Subcutaneous abdominal adipose tissue (tissue), 5 donors: Measurements from ENCODE around the gene PLCD1.

Experiments
- H3K27ac ChIP-seq: one replicate; pipeline ENCODE4 v1.7.0; 2013; ENCODE audit warnings: low read depth, mild to moderate bottlenecking, inconsistent platforms, low read length, moderate library complexity
- H3K27me3 ChIP-seq, 5 donors: one replicate each; pipeline ENCODE4 v1.7.0; 2013; ENCODE audit warnings: low read length in 5 of 5, inconsistent platforms in 1 of 5; ENCODE audit not compliant: control insufficient read depth in 5 of 5, insufficient read depth in 4 of 5
- H3K36me3 ChIP-seq, 5 donors: one replicate each; pipeline ENCODE4 v1.7.0; 2013; ENCODE audit warnings: low read length in 5 of 5; ENCODE audit not compliant: control insufficient read depth in 5 of 5, insufficient read depth in 5 of 5
- H3K4me1 ChIP-seq, 5 donors: one replicate each; pipeline ENCODE4 v1.7.0; 2013; ENCODE audit warnings: low read length in 5 of 5, mild to moderate bottlenecking in 3 of 5, moderate library complexity in 1 of 5; ENCODE audit not compliant: control insufficient read depth in 5 of 5, insufficient read depth in 5 of 5
- H3K4me3 ChIP-seq, 5 donors: one replicate each; pipeline ENCODE4 v1.7.0; 2013; ENCODE audit warnings: low read length in 5 of 5, low read depth in 1 of 5
- H3K9ac ChIP-seq, 5 donors: one replicate each; pipeline ENCODE4 v1.7.0; 2013; ENCODE audit warnings: low read length in 5 of 5, mild to moderate bottlenecking in 4 of 5, moderate library complexity in 3 of 5
- H3K9me3 ChIP-seq, 5 donors: one replicate each; pipeline ENCODE4 v1.7.0; 2013; ENCODE audit warnings: low read length in 5 of 5; ENCODE audit not compliant: control insufficient read depth in 5 of 5
- donor health status: healthy.
- donor health status: healthy.
- donor health status: healthy.
- donor health status: healthy.
- donor health status: healthy.

Gene PLCD1

GRCh38 chr3:38017445-38018295 lies 11.8 kb downstream of the PLCD1 start:
- H3K27ac ChIP-seq: no peak overlapping the region
- no peak overlapping the region for H3K9ac ChIP-seq
- H3K9me3 ChIP-seq: peaks cover 0 to 14% (median 8%) of the 10 kb centered on the region in 5 donors
- H3K27me3 ChIP-seq: no peaks in the 10 kb centered on the region
- peaks cover 0 to 9% (median 1%) of the 10 kb centered on the region in 5 donors for H3K4me1 ChIP-seq
- no peak overlapping the region for H3K4me3 ChIP-seq
- H3K36me3 ChIP-seq: peaks cover 10 to 67% (median 59%) of the 10 kb centered on the region in 5 donors

- no peak overlapping the region for H3K9ac ChIP-seq
- H3K27ac ChIP-seq: no peak overlapping the region
- H3K36me3 ChIP-seq: peaks cover 10 to 67% (median 59%) of the 10 kb centered on the region in 5 donors
- H3K9me3 ChIP-seq: peaks cover 0 to 14% (median 8%) of the 10 kb centered on the region in 5 donors
- H3K27me3 ChIP-seq: no peaks in the 10 kb centered on the region
- no peak overlapping the region for H3K4me3 ChIP-seq
- H3K4me1 ChIP-seq: peaks cover 0 to 2% (median 0%) of the 10 kb centered on the region in 5 donors
Observed at GRCh38 chr3:38016847-38017444, 12.5 kb downstream of the PLCD1 start.

- H3K27me3 ChIP-seq: no peaks in the 10 kb centered on the region
- H3K36me3 ChIP-seq: peaks cover 10 to 70% (median 61%) of the 10 kb centered on the region in 5 donors
- peaks cover 0 to 14% (median 8%) of the 10 kb centered on the region in 5 donors for H3K9me3 ChIP-seq
- no peak overlapping the region for H3K4me3 ChIP-seq
- H3K27ac ChIP-seq: no peak overlapping the region
- H3K9ac ChIP-seq: no peak overlapping the region
- H3K4me1 ChIP-seq: no peaks in the 10 kb centered on the region
Observed at GRCh38 chr3:38016410-38016809, 13.0 kb downstream of the PLCD1 start.

GRCh38 chr3:38015984-38016383 lies 13.5 kb downstream of the PLCD1 start:
- no peak overlapping the region for H3K4me3 ChIP-seq
- H3K27ac ChIP-seq: no peak overlapping the region
- peaks cover 10 to 74% (median 65%) of the 10 kb centered on the region in 5 donors for H3K36me3 ChIP-seq
- no peaks in the 10 kb centered on the region for H3K27me3 ChIP-seq
- peaks cover 0 to 14% (median 8%) of the 10 kb centered on the region in 5 donors for H3K9me3 ChIP-seq
- no peak overlapping the region for H3K9ac ChIP-seq
- no peaks in the 10 kb centered on the region for H3K4me1 ChIP-seq

GRCh38 chr3:38015485-38015884 lies 14.0 kb downstream of the PLCD1 start:
- H3K9ac ChIP-seq: no peak overlapping the region

GRCh38 chr3:38011111-38011510 lies 18.3 kb downstream of the PLCD1 start:
- Histone ChIP-seq H3K36me3 (peaks cover 10 to 81% (median 67%) of the 10 kb centered on the region in 5 donors), H3K4me3 (no peak overlapping the region), H3K27me3 (no peaks in the 10 kb centered on the region), H3K9me3 (peaks cover 0 to 6% (median 2%) of the 10 kb centered on the region in 5 donors), H3K4me1 (no peaks in the 10 kb centered on the region), H3K9ac (no peak overlapping the region), H3K27ac (no peak overlapping the region)

More at GRCh38 chr3:38015485-38015884, 14.0 kb downstream of the PLCD1 start:
- Histone ChIP-seq H3K27me3 (no peaks in the 10 kb centered on the region), H3K4me1 (no peaks in the 10 kb centered on the region), H3K4me3 (no peak overlapping the region), H3K36me3 (peaks cover 10 to 79% (median 67%) of the 10 kb centered on the region in 5 donors), H3K27ac (no peak overlapping the region), H3K9me3 (peaks cover 0 to 14% (median 8%) of the 10 kb centered on the region in 5 donors)

- no peaks in the 10 kb centered on the region for H3K27me3 ChIP-seq
- no peak overlapping the region for H3K4me3 ChIP-seq
- no peak overlapping the region for H3K9ac ChIP-seq
- H3K9me3 ChIP-seq: no peaks in the 10 kb centered on the region
- peaks cover 0 to 5% (median 0%) of the 10 kb centered on the region in 5 donors for H3K4me1 ChIP-seq
- peaks cover 6 to 76% (median 61%) of the 10 kb centered on the region in 5 donors for H3K36me3 ChIP-seq
- H3K27ac ChIP-seq: no peak overlapping the region
Observed at GRCh38 chr3:38009807-38010591, 19.4 kb downstream of the PLCD1 start.

- no peaks in the 10 kb centered on the region for H3K27me3 ChIP-seq
- peaks cover 0 to 12% (median 2%) of the 10 kb centered on the region in 5 donors for H3K4me1 ChIP-seq
- H3K27ac ChIP-seq: no peak overlapping the region
- peaks cover 0 to 70% (median 57%) of the 10 kb centered on the region in 5 donors for H3K36me3 ChIP-seq
- no peak overlapping the region for H3K4me3 ChIP-seq
- H3K9me3 ChIP-seq: no peaks in the 10 kb centered on the region
- no peak overlapping the region for H3K9ac ChIP-seq
Observed at GRCh38 chr3:38008971-38009580, 20.4 kb downstream of the PLCD1 start.

- H3K4me1 ChIP-seq: peaks cover 0 to 15% (median 7%) of the 10 kb centered on the region in 5 donors
- no peaks in the 10 kb centered on the region for H3K9me3 ChIP-seq
- no peaks in the 10 kb centered on the region for H3K27me3 ChIP-seq
- no peak overlapping the region for H3K27ac ChIP-seq
- no peak overlapping the region for H3K4me3 ChIP-seq
- peaks cover 0 to 63% (median 57%) of the 10 kb centered on the region in 5 donors for H3K36me3 ChIP-seq
- no peak overlapping the region for H3K9ac ChIP-seq
Observed at GRCh38 chr3:38008191-38008701, 21.2 kb downstream of the PLCD1 start.
